HG02852 (cell line): Measurements from ENCODE around the gene CCDC57.
A peak's percentile ranks its signal among the peaks of the same experiment; 100 is the strongest.

Experiments
- ATAC-seq: cut with Tn5 transposase; IDR thresholded peaks from one replicate; pipeline ENCODE4 v1.9.1; 2021; ENCODE audit warnings: mild to moderate bottlenecking, moderate library complexity; ENCODE audit not compliant: unreplicated experiment

Gene CCDC57

DNA sequence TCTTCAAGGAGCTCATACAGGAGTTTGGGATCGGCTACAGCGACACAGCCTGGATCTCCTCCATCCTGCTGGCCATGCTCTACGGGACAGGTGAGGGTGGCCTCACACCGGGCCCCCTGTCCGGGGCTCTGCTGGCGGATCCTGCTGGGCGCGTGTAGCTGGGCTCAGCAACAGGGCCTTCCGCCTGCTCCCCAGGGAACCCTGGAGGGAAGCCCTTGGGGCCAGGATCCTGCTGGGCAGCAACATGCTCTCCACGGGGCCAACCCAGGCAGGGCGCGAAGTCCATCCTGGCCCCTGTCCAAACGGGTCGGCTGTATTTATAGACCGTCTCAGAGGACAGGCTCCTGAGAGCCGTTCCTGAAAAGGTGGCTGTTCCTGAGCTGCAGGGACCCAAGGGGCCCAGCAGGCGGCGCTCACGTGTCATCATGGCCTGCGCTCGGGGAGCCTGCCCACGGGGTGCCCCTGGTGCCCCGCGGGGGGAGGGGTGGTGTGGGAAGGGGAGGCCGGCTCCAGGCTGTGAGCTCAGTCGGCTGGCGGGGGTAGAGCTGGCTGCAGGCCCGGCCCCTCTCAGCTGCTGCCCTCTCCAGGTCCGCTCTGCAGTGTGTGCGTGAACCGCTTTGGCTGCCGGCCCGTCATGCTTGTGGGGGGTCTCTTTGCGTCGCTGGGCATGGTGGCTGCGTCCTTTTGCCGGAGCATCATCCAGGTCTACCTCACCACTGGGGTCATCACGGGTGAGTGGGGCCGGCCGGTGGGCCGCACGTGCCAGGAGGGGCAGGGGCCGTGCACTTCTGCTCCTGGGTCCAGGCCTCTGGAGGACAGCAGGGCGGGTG lies 23.7 kb upstream of the CCDC57 start:
- no peak for ATAC-seq

- ATAC-seq: no peak
These were observed 23.1 kb upstream of the CCDC57 start for GRCh38 chr17:82235775-82236141.

DNA sequence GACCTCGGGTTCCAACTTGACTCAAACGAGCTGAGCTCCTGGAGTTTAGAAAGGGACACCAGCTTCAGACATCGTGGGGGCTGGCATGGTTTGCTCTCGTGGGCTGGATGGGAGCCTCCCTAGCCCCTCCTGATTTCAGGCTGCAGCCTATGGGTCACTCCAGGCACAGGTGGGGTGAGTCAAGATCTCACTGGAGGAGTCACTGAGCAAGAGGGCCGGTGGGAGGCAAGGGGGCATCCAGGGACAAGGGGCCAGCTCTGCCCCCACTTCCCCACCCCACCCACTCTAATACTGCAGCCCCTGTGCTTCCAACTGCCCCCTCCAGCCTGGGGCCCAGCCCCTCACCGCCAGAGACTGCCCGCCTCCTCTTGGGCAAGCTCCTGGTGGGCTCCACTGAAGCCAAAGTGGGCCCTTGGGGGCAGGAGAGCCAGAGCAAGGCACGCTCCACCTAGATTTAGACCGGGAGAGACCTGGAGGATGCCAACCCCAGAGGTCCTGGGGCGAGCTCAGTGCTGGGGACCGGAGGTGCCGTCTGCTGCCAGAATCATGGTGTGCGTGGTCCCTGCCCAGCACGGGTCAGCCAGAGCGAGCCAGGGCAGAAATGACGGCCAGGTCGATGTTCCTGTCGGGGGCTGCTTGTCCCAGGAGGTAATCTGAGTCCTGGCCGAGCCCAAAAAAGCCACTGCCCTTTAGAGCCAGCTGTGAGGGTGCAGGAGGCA lies 22.6 kb upstream of the CCDC57 start:
- no peak for ATAC-seq

GRCh38 chr17:82234211-82235055 lies 21.8 kb upstream of the CCDC57 start:
- ATAC-seq: no peak

- no peak for ATAC-seq
These were observed 20.5 kb upstream of the CCDC57 start for GRCh38 chr17:82232876-82233785.

- no peak for ATAC-seq
These were observed 19.7 kb upstream of the CCDC57 start for GRCh38 chr17:82232322-82232820.

GRCh38 chr17:82231562-82232321 lies 19.1 kb upstream of the CCDC57 start:
- ATAC-seq: no peak

- peak; percentile 3 for ATAC-seq
These were observed 18.6 kb upstream of the CCDC57 start for GRCh38 chr17:82231312-82231561.

GRCh38 chr17:82230609-82231311 lies 18.1 kb upstream of the CCDC57 start:
- peak; percentile 42 for ATAC-seq

DNA sequence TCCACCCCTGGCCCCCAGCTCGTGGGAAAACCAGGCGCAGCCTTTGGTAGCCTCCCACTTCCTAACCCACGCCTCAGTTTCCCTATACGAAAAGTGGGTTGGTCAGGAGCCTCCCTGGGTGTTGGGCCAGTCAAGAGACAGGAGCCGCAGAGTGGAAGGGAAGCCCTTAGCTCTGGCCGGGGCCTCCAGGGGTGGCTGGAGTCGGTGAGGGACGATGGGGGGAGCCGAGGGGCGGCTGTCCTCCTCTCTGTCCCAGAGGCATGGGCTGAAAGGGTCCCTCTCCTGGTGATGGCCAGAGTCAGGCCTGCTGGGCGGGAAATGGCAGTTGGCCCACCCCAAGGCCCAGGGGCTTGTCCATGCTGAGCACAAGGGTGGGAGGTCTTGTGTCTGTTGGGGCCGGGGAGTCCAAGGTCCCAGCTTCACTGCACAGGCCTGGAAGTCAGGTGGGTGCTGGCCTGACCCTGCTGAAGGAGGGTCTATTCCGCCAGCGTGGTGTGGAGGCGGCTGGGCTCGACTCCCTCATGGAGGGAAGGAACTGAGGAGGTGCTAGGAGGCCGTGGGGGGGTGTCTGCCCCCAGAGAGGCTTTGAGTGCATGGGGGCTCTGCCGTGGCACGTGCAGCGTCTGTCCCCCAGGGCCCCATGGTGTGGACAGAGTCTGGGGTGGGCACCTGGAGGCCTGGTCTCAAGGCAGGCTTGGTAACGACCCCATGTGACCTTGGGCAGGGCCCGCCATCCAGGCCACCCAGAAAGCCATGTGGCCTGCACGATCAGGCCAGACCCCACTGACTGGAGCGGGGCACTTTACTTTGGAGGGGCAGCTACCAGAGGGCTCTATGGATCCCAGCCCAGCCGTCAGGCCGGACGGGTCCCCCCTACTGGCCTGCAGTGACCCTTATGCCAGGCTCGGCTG lies 17.3 kb upstream of the CCDC57 start:
- no peak for ATAC-seq

DNA sequence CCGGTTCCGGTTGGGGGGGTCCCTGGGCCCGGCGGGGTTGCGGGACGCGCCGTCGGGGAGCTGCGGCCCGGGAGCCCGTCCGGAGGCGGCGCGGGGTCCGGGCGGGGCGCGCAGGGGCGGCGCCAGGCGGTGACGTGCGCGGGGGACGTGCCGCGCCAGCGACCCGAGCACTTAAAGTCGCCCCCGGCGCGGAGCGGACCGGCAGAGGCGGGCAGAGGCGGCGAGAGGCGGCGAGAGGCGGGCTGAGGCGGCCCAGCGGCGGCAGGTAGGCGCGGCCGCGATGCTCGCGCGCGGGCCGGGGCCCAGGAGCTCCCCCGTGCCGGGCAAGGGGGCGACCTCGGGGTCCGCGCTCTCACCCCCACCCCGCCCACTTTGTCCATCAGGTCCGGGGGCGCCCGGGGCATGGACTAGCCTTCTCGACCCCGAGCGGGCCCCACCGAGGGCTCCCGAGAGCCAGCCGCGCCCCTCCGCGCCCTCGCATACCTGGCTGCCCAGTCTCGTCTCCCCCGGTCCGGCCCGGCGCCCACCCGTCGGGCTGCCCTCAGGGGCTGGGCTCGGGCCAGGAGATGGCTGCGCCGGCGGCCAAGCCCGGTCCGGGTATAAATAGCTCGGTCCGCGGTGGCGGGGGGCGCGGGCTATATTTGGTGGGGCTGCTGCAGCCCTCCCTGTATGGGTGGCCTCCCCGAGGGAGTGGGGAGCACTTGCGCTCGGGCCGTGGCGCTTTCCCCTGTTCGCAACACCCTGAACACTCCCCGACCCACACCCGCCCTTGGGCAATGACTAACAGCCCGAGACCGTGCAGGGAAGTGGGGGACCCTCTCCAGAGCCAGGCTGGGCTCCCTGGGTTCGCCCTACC lies 16.4 kb upstream of the CCDC57 start, which contains the start of gene SLC16A3:
Gene SLC16A3 (plus strand): TSS at position 201 of the 856 bp plus-strand sequence. CDS start 6,967 bp downstream, outside the sequence.
- ATAC-seq: peak; percentile 34

- peak; percentile 14 for ATAC-seq
These were observed 15.7 kb upstream of the CCDC57 start for GRCh38 chr17:82228278-82228841.

GRCh38 chr17:82227629-82228277 lies 15.1 kb upstream of the CCDC57 start:
- ATAC-seq: no peak

GRCh38 chr17:82226809-82227628 lies 14.4 kb upstream of the CCDC57 start:
- no peak for ATAC-seq

- no peak for ATAC-seq
These were observed 13.6 kb upstream of the CCDC57 start for GRCh38 chr17:82226146-82226808.
